Ascending aorta (tissue), 2 donors: ENCODE data around the gene ST6GALNAC2. TPM values are rescaled to one million over a fixed set of nuclear protein-coding genes. Genes with fewer than 3 reads are reported as not detected.

Source experiments
- DNase-seq, 2 donors: peaks; one replicate each; pipeline ENCODE4 v3.0.0-alpha.2; 2019; ENCODE audit warnings: low spot score in 2 of 2
- H3K27ac ChIP-seq, 2 donors: fragments of 200-600 bp; sonication (generic); one replicate each; pipeline ENCODE4 v1.5.1; 2016 to 2017; ENCODE audit warnings: mild to moderate bottlenecking in 1 of 2
- H3K27me3 ChIP-seq: fragments of 200-600 bp; sonication (generic); one replicate; pipeline ENCODE4 v1.5.1; 2017
- H3K36me3 ChIP-seq, 2 donors: fragments of 200-600 bp; sonication (generic); one replicate each; pipeline ENCODE4 v1.5.1; 2016
- H3K4me1 ChIP-seq, 2 donors: fragments of 200-600 bp; sonication (generic); one replicate each; pipeline ENCODE4 v1.5.1; 2016 to 2017; ENCODE audit warnings: mild to moderate bottlenecking in 1 of 2
- H3K4me3 ChIP-seq, 2 donors: fragments of 200-600 bp; sonication (generic); one replicate each; pipeline ENCODE4 v1.5.1; 2016 to 2017; ENCODE audit warnings: mild to moderate bottlenecking in 1 of 2
- H3K9me3 ChIP-seq, 2 donors: fragments of 200-600 bp; sonication (generic); one replicate each; pipeline ENCODE4 v1.5.1; 2016
- CTCF ChIP-seq, 3 experiments: fragments of 200-600 bp in 2 of 3; fragments of 450-650 bp in 1 of 3; sonication (generic) in 2 of 3; IDR thresholded peaks; one replicate each; pipeline ENCODE4 v1.5.1; 2016 to 2019; ENCODE audit warnings: antibody characterized with exemption in 3 of 3, mild to moderate bottlenecking in 1 of 3, moderate library complexity in 1 of 3
- intact Hi-C: fragments of 100-400 bp; cut with DNase I; formaldehyde crosslinking; loops from one replicate; pipeline ENCODE4 v1.15.1; 2023
- total RNA-seq: library from RNA; depleted of rRNA; stranded (reverse); fragments of >200 nt; gene quantifications from one replicate; pipeline ENCODE4 v1.1.0, GENCODE V29; 2016

Gene ST6GALNAC2
- total RNA-seq, 1 donor from 2014 or later, result 15.8 TPM

GRCh38 chr17:76553178-76553908 lies 32.3 kb downstream of the ST6GALNAC2 start:
- H3K9me3 ChIP-seq, result no peaks in the 10 kb centered on the region
- no peak for DNase-seq
- no peak overlapping the region for H3K4me3 ChIP-seq
- TF ChIP-seq CTCF (IDR thresholded peaks at IDR 0.05), result no peak
- intact Hi-C loops, result loop anchor here (10.0 kb wide), 1 partner anchor 161 kb away; the partner anchor contains the start of gene MXRA7
- peaks cover 0 to 4% of the 10 kb centered on the region in 2 donors for H3K4me1 ChIP-seq
- no peak overlapping the region for H3K27ac ChIP-seq
- no peaks in the 10 kb centered on the region for H3K36me3 ChIP-seq
- H3K27me3 ChIP-seq, result no peaks in the 10 kb centered on the region

DNA sequence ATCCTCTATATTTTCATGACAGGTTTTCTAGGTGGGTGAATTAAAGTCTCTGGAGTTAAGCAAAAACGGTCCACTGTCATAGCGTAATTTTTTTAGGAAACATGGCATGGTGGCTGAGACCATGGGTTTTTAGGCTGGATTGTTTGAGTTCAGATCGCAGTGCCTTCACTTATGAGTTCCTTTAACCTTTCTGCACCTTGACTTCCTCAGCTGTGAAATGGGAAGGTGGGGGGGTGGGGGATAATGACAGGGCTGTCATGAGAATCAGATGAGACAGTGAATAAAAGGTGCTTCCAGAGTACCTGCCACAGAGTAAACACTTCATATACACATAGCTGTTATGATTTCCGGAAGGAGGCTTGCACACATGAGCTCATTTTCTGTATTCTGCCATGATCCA lies 34.0 kb downstream of the ST6GALNAC2 start:
- no peaks in the 10 kb centered on the region for H3K36me3 ChIP-seq
- no peak for DNase-seq
- no peaks in the 10 kb centered on the region for H3K9me3 ChIP-seq
- intact Hi-C loops, result loop anchor here (10.0 kb wide), 1 partner anchor 163 kb away; the partner anchor contains the start of gene MXRA7
- peaks cover 0 to 1% of the 10 kb centered on the region in 2 donors for H3K4me1 ChIP-seq
- H3K4me3 ChIP-seq, result no peak overlapping the region
- TF ChIP-seq CTCF (IDR thresholded peaks at IDR 0.05), result no peak
- no peaks in the 10 kb centered on the region for H3K27me3 ChIP-seq
- no peak overlapping the region for H3K27ac ChIP-seq

DNA sequence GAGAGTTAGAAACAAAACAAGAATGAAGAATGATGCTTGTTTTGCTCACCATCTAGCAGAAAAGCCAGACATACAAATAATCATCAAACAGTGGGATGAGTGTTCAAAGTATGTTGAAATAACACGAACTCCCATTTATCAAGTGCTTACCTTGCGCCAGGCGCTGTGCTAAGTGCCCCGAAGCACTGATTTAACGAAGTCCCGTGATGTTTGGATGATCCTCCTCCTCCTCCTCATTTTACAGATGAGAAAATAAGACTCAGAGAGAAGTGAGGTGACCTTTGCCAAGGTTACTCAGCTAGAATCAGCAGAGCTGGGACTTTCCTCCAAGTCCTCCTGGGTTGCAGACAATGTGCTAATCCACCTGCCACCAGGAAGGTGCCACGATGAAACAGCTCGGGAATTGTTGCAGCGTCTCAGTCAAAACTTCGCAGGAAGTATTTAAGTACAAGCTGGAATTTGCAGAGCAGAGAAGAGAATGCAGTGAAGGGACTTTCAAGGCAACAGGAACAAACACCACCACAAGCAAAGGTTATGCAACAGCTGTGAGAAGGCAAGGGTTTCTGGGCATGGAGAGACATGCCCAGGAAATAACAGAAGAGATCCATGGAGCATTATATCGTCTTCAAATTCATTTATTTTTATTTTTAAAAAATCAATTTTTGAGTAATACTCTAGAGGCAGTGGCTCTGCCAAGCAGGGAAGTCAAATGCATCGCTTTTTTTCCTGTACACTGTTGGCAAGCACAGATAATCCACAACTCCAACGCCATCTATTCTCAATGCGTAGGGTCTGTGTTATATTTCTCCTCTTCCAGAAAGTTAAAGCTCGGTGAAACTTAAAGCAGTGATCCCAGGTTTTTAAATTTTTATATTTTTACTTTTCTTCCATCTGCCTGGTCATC lies 34.7 kb downstream of the ST6GALNAC2 start:
- no peak for DNase-seq
- Histone ChIP-seq H3K27me3 (no peaks in the 10 kb centered on the region), H3K4me3 (no peak overlapping the region), H3K9me3 (no peaks in the 10 kb centered on the region), H3K27ac (no peak overlapping the region), H3K4me1 (no peaks in the 10 kb centered on the region), H3K36me3 (no peaks in the 10 kb centered on the region)
- TF ChIP-seq CTCF (IDR thresholded peaks at IDR 0.05), result no peak
- intact Hi-C loops, result loop anchor here (10.0 kb wide), 1 partner anchor 164 kb away; the partner anchor contains the start of gene MXRA7

- DNase-seq, result no peak
- H3K36me3 ChIP-seq, result no peaks in the 10 kb centered on the region
- no peaks in the 10 kb centered on the region for H3K9me3 ChIP-seq
- no peak overlapping the region for H3K4me3 ChIP-seq
- H3K4me1 ChIP-seq, result no peaks in the 10 kb centered on the region
- intact Hi-C loops, result no loop called here
- TF ChIP-seq CTCF (IDR thresholded peaks at IDR 0.05), result no peak
- H3K27ac ChIP-seq, result no peak overlapping the region
- no peaks in the 10 kb centered on the region for H3K27me3 ChIP-seq
These were observed 36.1 kb downstream of the ST6GALNAC2 start for GRCh38 chr17:76549539-76549938.

- H3K27ac ChIP-seq, result no peak overlapping the region
- intact Hi-C loops, result no loop called here
- H3K4me3 ChIP-seq, result no peak overlapping the region
- no peaks in the 10 kb centered on the region for H3K27me3 ChIP-seq
- no peaks in the 10 kb centered on the region for H3K4me1 ChIP-seq
- H3K36me3 ChIP-seq, result no peaks in the 10 kb centered on the region
- no peak for DNase-seq
- TF ChIP-seq CTCF (IDR thresholded peaks at IDR 0.05), result no peak
- H3K9me3 ChIP-seq, result no peaks in the 10 kb centered on the region
These were observed 36.5 kb downstream of the ST6GALNAC2 start for GRCh38 chr17:76549215-76549518.
